ENCODE data around the gene GPR33.
"Not testable (repeated sequence)": the region's sequence is repeated elsewhere in the genome, so short reads cannot be mapped to it uniquely, and the experiment has no call there.

GPR33 gene, protein sequence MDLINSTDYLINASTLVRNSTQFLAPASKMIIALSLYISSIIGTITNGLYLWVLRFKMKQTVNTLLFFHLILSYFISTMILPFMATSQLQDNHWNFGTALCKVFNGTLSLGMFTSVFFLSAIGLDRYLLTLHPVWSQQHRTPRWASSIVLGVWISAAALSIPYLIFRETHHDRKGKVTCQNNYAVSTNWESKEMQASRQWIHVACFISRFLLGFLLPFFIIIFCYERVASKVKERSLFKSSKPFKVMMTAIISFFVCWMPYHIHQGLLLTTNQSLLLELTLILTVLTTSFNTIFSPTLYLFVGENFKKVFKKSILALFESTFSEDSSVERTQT

GRCh38 chr14:31487886-31488285 lies at the start of gene GPR33:
Gene GPR33, minus strand, starts transcription at chr14:31488039. Its CDS starts 4,074 bp downstream, at chr14:31483965.
- DNase-seq = no peak

DNA sequence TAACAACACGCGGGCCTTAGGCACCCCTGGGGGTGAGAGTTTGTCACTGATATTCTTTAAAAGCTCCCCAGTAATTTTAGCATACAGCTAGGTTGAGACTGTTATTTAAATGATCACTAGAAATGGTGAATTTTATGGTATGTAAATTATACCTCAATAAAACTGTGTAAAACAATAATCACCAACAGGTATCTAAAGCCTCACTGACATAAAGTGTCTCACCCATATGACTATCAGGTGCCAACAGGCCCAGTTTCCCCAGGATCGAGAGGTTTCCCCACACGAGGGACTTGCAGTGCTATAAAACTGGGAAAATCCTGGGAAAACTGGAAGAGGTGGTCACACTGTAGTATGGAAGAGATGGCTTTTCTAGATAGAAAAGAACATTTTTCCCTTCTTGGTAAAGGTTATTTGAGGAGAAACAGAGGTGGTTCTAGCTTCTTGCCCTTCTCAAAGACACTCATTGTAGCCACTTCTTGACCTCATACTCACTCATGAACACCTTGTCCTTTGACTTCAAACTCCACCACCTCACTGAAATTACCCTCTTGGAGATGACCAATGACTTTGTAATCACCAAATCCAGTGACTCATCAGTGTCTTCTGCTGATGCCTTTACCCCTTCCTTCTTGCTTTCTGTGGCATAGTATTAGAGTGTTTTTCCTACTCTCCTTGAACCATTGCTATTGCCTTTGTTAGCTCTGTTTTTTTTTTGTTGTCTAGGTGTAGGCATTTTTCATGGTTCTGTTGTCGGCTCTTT lies 48.5 kb upstream of the GPR33 start:
- no peak for DNase-seq

- no peak for DNase-seq
Observed at GRCh38 chr14:31530136-31530535, 42.3 kb upstream of the GPR33 start.

GRCh38 chr14:31529053-31529452 lies 41.2 kb upstream of the GPR33 start:
- DNase-seq = no peak

DNA sequence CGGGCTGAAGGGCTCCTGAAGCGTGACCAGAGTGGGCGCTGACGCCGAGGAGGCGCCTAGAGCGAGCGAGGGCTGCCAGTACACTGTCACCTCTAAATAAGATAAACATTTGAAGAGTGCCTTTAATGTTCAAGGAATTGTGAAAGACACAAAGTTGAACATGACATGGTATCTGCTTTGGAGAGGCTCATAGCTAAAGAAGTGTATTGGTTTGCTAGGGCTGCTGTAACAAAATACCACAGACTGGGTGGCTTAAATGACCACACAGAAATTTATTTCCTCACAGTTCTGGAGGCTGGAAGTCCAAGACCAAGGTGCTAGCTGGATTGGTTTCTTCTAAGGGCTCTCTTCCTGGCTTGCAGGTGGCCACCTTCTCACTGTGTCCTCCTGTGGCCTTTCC lies 39.7 kb upstream of the GPR33 start:
- DNase-seq = no peak

GRCh38 chr14:31527087-31527486 lies 39.2 kb upstream of the GPR33 start:
- no peak for DNase-seq

DNA sequence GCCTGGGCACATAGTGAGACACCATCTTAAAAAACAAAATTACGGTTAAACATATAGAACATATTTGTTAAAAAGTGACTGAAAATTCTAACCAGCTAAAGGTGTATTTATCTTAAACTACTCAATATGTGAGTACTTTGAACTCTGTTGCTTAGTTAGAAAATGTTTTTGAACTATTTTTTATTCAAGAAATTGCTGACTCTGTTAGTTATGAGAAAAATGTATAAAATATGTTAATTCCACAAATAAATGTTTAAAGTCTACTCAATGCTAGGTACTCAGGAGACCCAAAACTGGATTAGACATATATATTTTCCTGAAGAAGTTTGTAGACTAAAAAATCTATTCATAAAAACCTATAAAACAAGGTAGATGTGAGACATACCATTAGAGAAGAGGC lies 23.0 kb upstream of the GPR33 start:
- no peak for DNase-seq

DNA sequence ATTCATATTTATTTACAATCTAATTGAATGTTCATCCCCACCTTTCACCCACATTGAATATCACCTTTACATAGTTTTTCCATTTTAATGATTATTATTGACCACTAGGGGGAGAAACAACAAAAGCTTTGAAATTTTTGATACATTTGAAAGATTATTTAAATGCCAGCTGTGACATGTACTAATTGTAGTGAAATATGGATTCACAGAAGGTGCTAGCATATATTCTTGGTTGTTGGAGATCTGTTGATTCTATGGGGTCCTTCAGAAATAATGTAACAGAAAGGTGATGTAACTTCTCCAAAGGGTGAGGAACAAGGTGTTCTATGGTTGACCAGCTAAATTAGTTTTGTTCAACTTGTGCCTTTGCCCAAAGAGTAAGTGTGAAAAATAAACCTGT lies 22.4 kb upstream of the GPR33 start:
- peak in 1 of 2 donors; percentile 13 for DNase-seq

GRCh38 chr14:31508135-31508534 lies 20.3 kb upstream of the GPR33 start:
- no peak for DNase-seq

DNA sequence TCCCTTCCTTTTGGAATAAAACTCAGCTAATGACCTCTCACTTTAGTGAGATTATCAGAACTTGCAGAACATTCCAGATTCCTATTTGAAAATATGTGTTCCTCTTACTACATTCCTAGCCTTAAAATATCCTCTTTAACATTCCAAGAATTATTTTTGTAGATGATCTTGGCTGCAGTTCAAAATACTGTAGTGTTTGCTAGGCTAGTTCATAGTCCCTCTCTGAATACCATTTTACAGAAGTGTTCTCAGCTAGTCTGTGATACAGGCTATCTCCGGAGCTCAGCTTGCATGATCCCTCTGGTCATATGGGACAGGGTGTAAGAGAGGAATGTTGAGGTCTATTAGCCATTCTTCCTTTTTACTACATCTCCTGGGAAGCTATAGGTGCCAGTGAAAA lies 17.6 kb upstream of the GPR33 start:
- DNase-seq = no peak

GRCh38 chr14:31501870-31502269 lies 14.0 kb upstream of the GPR33 start:
- no peak for DNase-seq

DNA sequence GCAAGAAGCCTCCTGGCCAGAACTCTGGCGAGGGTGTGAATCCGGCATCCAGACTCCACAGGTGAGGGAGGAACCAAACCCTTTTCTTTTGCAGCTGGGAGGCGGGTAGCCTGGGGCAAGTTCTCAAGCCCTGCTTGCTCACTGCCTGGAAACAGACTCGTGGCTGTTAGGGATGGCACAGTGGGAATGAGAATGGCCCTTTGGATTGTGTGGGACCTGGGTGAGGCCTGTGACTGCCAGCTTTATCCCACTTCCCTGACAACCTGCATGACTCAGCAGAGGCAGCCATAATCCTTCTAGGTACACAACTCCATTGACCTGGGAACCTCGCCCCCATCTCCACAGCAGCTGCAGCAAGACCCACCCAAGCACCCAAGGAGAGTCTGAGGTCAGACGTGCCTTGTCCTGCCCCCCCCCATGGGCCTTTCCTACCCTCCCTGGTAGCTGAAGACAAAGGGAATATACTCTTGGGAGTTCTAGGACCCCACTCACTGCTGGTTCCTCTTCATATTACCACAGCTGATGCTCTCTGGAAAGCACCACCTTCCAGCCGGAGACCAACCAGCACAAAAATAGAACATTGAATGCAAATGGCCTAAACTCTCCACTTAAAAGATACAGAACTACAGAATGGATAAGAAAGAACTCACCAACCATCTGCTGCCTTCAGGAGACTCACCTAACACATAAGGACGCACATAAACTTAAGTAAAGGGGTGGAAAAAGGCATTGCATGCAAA lies 5.1 kb upstream of the GPR33 start:
- DNase-seq = no peak

DNA sequence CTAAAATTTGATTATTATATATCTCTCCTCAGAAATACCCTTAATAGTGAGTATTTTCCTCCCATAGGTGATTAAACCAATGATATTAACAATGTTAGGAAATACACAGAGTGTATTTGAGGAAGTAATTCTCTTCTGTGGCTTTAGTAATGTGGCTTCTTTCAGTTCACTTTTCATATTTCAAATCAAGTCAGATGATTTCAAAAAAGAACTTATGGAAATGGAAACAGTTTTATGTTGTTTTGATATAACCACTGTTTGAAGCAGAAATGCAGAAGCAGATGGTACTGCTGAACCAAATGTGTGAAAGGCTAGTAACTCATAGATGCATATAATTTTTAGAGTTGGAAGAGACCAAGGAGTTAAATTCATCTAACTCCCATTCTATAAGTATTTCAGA lies 1.9 kb upstream of the GPR33 start:
- no peak for DNase-seq

- no peak for DNase-seq
Observed at GRCh38 chr14:31486764-31487163, 1.1 kb downstream of the GPR33 start.

DNA sequence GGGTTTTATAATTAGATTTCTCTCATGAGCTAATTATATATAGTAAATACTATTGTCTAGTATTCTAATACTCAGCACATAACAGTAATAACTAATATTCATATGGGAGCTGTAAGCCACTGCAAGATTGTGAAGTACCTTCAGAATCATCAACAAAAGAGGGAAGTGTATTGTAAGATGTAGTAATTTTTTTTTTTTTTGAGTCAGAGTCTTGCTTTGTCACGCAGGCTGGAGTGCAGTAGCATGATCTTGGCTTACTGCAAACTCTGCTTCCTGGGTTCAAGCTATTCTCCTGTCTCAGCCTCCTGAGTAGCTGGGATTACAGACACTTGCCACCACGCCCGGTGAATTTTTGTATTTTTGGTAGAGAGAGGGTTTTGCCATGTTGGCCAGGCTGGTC lies 3.1 kb downstream of the GPR33 start:
- DNase-seq = peak in 1 of 2 donors; percentile 11

- no peak for DNase-seq
Observed at GRCh38 chr14:31480156-31480555, 7.7 kb downstream of the GPR33 start.

DNA sequence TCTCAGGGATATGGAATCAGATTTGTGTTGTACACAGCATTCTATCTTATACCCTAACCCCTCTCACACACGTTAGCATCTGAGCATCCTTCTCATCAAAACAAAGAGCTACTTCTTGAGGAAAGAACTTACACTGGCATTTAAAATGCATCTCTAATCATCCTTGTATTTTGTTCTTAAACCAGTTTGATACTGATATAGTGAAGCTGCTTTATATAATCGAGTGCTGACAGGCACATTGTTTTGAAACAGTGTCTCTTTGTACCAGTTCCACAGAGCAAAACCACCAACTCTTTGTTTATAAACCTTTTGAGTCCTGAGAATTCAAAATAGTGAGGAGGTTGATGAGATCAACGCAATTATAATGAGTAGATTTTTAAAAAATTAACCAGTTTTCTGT lies 8.8 kb downstream of the GPR33 start:
- no peak for DNase-seq

DNA sequence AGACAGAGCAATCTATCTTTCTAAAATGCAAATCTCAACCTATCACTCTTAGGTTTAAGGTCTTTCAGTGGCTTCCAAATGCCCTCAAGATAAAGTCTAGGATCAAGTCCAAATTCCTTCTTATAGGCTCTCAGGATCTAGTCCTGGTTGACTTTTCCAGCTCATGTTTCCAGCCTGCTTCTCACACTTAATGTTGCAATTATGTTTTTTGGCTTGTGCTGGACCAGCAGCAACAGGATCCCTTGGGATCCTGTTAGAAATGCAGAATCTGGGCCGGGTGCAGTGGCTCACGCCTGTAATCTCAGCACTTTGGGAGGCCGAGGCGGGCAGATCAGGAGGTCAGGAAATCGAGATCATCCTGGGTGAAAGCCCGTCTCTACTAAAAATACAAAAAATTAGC lies 10.6 kb downstream of the GPR33 start:
- DNase-seq = no peak

DNA sequence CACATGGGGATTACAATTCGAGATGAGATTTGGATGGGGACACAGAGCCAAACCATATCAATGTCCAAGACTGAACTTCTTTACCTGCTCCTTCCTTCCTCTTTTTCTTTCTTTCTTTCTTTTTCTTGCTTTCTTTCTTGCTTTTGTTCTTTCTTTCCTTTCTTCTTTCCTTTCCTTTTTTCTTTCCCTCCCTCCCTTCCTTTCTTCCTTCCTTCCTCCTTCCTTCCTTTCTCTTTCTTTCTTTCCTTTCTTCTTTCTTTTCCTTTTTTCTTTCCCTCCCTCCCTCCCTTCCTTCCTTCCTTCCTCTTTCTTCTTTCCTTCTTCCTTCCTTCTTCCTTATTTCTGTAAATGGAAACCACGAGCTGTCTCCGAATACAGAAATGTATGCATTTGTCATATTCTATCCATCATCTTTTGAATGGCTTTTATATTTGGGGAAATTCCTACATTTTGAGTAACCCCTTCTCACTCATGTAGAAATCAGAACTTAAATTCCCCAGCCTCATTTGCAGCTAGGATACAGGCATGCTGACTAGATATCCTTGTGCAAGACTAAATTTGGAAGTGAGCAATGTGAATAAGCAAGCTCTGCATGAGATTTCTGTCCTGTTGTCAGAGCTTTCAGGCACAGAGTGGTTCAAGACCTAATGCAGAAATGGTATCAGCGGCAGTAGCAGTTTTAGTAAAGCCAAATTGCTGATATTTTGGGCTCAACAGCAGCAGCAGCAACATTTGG lies 11.5 kb downstream of the GPR33 start:
- DNase-seq = no peak

GRCh38 chr14:31466554-31466953 lies 21.3 kb downstream of the GPR33 start:
- no peak for DNase-seq

- no peak for DNase-seq
Observed at GRCh38 chr14:31465111-31465510, 22.7 kb downstream of the GPR33 start.

DNA sequence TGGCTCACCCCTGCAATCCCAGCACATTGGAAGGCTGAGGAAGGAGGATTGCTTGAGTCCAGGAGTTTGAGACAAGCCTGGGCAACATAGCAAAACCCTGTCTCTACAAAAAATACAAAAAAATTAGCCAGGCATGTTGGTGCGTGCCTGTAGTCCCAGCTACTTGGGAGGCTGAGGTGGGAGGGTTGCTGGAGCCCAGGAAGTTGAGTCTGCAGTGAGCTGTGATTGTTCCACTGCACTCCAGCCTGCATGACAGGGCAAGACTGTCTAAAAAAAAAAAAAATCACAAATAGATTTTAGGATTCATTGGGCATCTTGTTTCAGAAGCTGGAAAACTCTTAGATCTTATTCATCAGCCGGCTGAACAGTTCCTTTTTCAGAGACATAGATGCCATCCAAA lies 25.4 kb downstream of the GPR33 start:
- DNase-seq = not testable (repeated sequence)

- no peak for DNase-seq
Observed at GRCh38 chr14:31461545-31461944, 26.3 kb downstream of the GPR33 start.
